ENCODE measurements around the gene LGR4. TPM values are rescaled to one million over a fixed set of nuclear protein-coding genes. Genes with fewer than 3 reads are reported as not detected.

Gene LGR4
- total RNA-seq, 2 experiments from 2014 or later, result 0.06 to 1.2 TPM

- Histone ChIP-seq H3K4me2 (ENCODE audit: low read length) (no peak overlapping the region), H4K20me1 (ENCODE audit: insufficient read depth, low read length) (no peaks in the 10 kb centered on the region), H3K79me2 (ENCODE audit: insufficient read depth, low read depth, low read length) (no peaks in the 10 kb centered on the region), H3K4me1 (ENCODE audit: insufficient read depth, low read length, poor library complexity, severe bottlenecking) (no peaks in the 10 kb centered on the region), H2AFZ (ENCODE audit: low read length) (no peak overlapping the region), H3K27ac (ENCODE audit: low read depth, low read length, poor library complexity, severe bottlenecking) (no peak overlapping the region), H3K36me3 (ENCODE audit: insufficient read depth, low read length) (peaks cover 4% of the 10 kb centered on the region), H3K9me3 (ENCODE audit: low read length) (no peaks in the 10 kb centered on the region), H3K4me3 (ENCODE audit: low read depth, low read length, poor library complexity, severe bottlenecking) (no peak overlapping the region), H3K9me2 (ENCODE audit: insufficient read depth, low read length) (no peaks in the 10 kb centered on the region)
- BruUV-seq (replicated peaks), result no TSS peak
- DNase-seq (ENCODE audit: low spot score), result peak; percentile 61
- intact Hi-C loops (cut with micrococcal nuclease; ENCODE audit: unreplicated experiment), result loop anchor here (1.0 to 5.0 kb wide), 2 partner anchors 284 to 302 kb away; no protein-coding TSS in a partner anchor
- CTCF ChIA-PET (ENCODE audit: unreplicated experiment), result interaction anchor here (1.2 kb wide), 1 partner anchor 9 kb away, joined by 3 read pairs; no protein-coding TSS in a partner anchor
- POLR2A ChIA-PET, result interaction anchor here (1.4 to 1.8 kb wide), 2 partner anchors 10 to 277 kb away, joined by 4 to 5 read pairs; no protein-coding TSS in a partner anchor
- TF ChIP-seq EZH2phosphoT487 (IDR thresholded peaks at IDR 0.05; ENCODE audit: borderline replicate concordance, low read depth, low read length), result no peak
- TF ChIP-seq, protein P1, sequence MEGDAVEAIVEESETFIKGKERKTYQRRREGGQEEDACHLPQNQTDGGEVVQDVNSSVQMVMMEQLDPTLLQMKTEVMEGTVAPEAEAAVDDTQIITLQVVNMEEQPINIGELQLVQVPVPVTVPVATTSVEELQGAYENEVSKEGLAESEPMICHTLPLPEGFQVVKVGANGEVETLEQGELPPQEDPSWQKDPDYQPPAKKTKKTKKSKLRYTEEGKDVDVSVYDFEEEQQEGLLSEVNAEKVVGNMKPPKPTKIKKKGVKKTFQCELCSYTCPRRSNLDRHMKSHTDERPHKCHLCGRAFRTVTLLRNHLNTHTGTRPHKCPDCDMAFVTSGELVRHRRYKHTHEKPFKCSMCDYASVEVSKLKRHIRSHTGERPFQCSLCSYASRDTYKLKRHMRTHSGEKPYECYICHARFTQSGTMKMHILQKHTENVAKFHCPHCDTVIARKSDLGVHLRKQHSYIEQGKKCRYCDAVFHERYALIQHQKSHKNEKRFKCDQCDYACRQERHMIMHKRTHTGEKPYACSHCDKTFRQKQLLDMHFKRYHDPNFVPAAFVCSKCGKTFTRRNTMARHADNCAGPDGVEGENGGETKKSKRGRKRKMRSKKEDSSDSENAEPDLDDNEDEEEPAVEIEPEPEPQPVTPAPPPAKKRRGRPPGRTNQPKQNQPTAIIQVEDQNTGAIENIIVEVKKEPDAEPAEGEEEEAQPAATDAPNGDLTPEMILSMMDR (conservative IDR thresholded peaks at IDR 0.05; ENCODE audit: low read length), result peak; percentile 99
Measured at GRCh38 chr11:27485930-27486773, 13.6 kb upstream of the LGR4 start.

DNA sequence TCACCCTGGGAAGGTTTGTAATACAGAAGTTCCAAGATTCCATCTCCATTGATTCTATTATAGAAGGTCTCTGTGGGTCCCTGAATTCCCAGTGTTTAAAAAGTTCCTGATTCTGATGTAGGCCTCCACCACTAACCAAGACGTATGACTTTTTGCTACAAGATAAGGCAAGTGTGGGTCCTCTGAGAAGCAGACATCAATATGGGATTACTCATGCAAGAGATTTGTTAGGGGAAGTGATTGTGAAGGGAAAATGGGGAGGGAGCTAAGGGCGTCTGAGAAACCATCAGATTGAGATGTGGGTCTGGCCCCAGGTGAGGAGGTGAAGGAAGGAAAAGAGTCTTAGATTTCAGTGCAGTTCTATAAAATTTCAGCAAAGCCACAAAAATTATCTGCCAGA, 10.2 kb upstream of the LGR4 start:
- H3K9me2 ChIP-seq (ENCODE audit: insufficient read depth, low read length), result no peaks in the 10 kb centered on the region
- no peaks in the 10 kb centered on the region for H4K20me1 ChIP-seq (ENCODE audit: insufficient read depth, low read length)
- no peak overlapping the region for H3K4me2 ChIP-seq (ENCODE audit: low read length)
- DNase-seq (ENCODE audit: low spot score), result no peak
- POLR2A ChIA-PET, result interaction anchor here (1.8 kb wide), 1 partner anchor 13 kb away, joined by 4 read pairs; no protein-coding TSS in a partner anchor
- no TSS peak for BruUV-seq (replicated peaks)
- H2AFZ ChIP-seq (ENCODE audit: low read length), result no peak overlapping the region
- intact Hi-C loops (cut with micrococcal nuclease; ENCODE audit: unreplicated experiment), result no loop called here
- no peak overlapping the region for H3K27ac ChIP-seq (ENCODE audit: low read depth, low read length, poor library complexity, severe bottlenecking)
- H3K79me2 ChIP-seq (ENCODE audit: insufficient read depth, low read depth, low read length), result no peaks in the 10 kb centered on the region
- no peaks in the 10 kb centered on the region for H3K4me1 ChIP-seq (ENCODE audit: insufficient read depth, low read length, poor library complexity, severe bottlenecking)
- CTCF ChIA-PET (ENCODE audit: unreplicated experiment), result no interaction called here
- no peaks in the 10 kb centered on the region for H3K36me3 ChIP-seq (ENCODE audit: insufficient read depth, low read length)
- no peak overlapping the region for H3K4me3 ChIP-seq (ENCODE audit: low read depth, low read length, poor library complexity, severe bottlenecking)
- TF ChIP-seq EZH2phosphoT487 (IDR thresholded peaks at IDR 0.05; ENCODE audit: borderline replicate concordance, low read depth, low read length), result no peak
- TF ChIP-seq, protein P1 (conservative IDR thresholded peaks at IDR 0.05; ENCODE audit: low read length), result no peak
- H3K9me3 ChIP-seq (ENCODE audit: low read length), result no peaks in the 10 kb centered on the region

DNA sequence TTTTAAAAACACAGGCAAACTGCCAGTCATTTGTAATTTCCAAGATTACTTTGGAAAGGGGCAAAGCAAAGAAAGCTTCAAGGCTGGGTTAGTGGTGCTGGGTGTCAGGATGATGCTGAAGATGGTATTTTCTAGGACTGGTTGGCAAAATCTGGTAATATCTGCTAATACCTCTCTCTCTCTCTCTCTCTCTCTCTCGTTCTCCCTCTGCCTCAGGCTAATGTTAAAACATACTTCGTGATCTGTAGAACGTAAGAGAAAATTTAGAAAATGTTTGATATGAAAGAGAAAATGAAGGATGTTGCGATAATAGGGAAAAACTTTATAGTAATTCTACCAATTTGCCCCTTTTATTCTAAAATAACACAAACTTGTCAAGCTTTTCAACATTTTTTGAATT, 9.4 kb upstream of the LGR4 start:
- H3K79me2 ChIP-seq (ENCODE audit: insufficient read depth, low read depth, low read length), result no peaks in the 10 kb centered on the region
- no peaks in the 10 kb centered on the region for H3K4me1 ChIP-seq (ENCODE audit: insufficient read depth, low read length, poor library complexity, severe bottlenecking)
- H2AFZ ChIP-seq (ENCODE audit: low read length), result no peak overlapping the region
- no peaks in the 10 kb centered on the region for H3K9me2 ChIP-seq (ENCODE audit: insufficient read depth, low read length)
- no peak for DNase-seq (ENCODE audit: low spot score)
- TF ChIP-seq, protein P1 (conservative IDR thresholded peaks at IDR 0.05; ENCODE audit: low read length), result no peak
- no peak for TF ChIP-seq EZH2phosphoT487 (IDR thresholded peaks at IDR 0.05; ENCODE audit: borderline replicate concordance, low read depth, low read length)
- intact Hi-C loops (cut with micrococcal nuclease; ENCODE audit: unreplicated experiment), result no loop called here
- no peak overlapping the region for H3K4me2 ChIP-seq (ENCODE audit: low read length)
- H4K20me1 ChIP-seq (ENCODE audit: insufficient read depth, low read length), result no peaks in the 10 kb centered on the region
- BruUV-seq (replicated peaks), result no TSS peak
- no peak overlapping the region for H3K4me3 ChIP-seq (ENCODE audit: low read depth, low read length, poor library complexity, severe bottlenecking)
- H3K9me3 ChIP-seq (ENCODE audit: low read length), result no peaks in the 10 kb centered on the region
- no peaks in the 10 kb centered on the region for H3K36me3 ChIP-seq (ENCODE audit: insufficient read depth, low read length)
- ChIA-PET CTCF (ENCODE audit: unreplicated experiment) (no interaction called here), POLR2A (interaction anchor here (0.7 kb wide), 3 partner anchors 13 to 321 kb away, joined by 3 to 6 read pairs (median 5); no protein-coding TSS in a partner anchor)
- H3K27ac ChIP-seq (ENCODE audit: low read depth, low read length, poor library complexity, severe bottlenecking), result no peak overlapping the region

Data from OCI-LY7 (cell line).